ENCODE measurements around the gene PAN2.
A peak's percentile ranks its signal among the peaks of the same experiment; 100 is the strongest.
"Not testable (repeated sequence)": the region's sequence is repeated elsewhere in the genome, so short reads cannot be mapped to it uniquely, and the experiment has no call there.

PAN2 gene

DNA sequence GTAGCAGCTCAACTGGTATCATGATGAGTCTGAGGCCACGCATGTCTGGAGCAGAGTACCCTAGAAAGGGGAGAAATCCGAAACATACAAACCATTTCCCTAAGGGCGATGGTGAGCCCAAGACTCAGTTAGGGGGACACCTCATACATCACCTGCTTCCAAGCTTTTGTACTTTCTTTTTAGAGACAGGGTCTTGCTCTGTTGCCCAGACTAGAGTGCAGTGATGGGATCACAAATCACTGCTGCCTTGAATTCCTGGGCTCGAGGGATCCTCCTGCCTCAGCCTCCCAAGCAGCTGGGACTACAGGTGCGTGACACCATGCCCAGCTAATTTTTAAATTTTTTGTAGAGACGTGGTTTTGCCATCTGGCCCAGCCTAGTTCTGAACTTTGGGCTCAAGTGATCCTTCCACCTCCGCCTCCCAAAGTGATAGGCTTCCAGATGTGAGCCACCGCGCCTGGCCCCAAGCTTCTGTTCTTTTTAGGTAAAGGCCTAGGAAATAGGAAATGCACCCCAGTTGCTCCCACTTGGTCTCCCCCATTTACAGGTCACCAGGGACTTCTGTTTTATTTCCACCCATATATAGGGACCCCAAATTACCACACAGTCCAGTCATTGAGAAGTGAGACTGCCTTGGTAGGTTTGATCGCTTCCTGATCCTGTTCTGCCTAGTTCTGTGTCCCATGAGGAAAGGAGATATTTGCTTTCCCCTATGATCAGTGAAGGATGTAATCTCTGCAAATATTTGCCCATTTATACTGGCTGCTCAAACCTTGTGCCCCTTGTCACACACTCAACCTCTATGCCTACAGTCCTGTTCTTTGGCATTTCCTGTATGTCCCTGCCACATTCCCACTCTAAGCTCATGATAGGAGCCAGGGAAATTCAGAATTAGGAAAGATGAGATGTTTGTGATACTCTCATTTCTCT, 28.6 kb upstream of the PAN2 start, which contains the start of gene APOF:
Gene APOF (minus strand): TSS at position 728 of the 930 bp plus-strand sequence. CDS start 112 bp downstream, at position 616.
- TF ChIP-seq POU2F2 (IDR thresholded peaks at IDR 0.05; ENCODE audit: low read depth, low read length) (no peak), POLR2AphosphoS5 (IDR thresholded peaks at IDR 0.05; ENCODE audit: low read depth, low read length) (no peak), TAF1 (IDR thresholded peaks at IDR 0.05; ENCODE audit: low read depth, low read length) (no peak), SPI1 (IDR thresholded peaks at IDR 0.05; ENCODE audit: low read depth, low read length) (no peak), POLR2A (IDR thresholded peaks at IDR 0.05; ENCODE audit: low read depth, low read length) (no peak), PAX5 (IDR thresholded peaks at IDR 0.05; ENCODE audit: insufficient read depth, low read length, severe bottlenecking) (no peak)
- DNase-seq (ENCODE audit: insufficient read length, low spot score) (no peak), FAIRE-seq (no peak)

DNA sequence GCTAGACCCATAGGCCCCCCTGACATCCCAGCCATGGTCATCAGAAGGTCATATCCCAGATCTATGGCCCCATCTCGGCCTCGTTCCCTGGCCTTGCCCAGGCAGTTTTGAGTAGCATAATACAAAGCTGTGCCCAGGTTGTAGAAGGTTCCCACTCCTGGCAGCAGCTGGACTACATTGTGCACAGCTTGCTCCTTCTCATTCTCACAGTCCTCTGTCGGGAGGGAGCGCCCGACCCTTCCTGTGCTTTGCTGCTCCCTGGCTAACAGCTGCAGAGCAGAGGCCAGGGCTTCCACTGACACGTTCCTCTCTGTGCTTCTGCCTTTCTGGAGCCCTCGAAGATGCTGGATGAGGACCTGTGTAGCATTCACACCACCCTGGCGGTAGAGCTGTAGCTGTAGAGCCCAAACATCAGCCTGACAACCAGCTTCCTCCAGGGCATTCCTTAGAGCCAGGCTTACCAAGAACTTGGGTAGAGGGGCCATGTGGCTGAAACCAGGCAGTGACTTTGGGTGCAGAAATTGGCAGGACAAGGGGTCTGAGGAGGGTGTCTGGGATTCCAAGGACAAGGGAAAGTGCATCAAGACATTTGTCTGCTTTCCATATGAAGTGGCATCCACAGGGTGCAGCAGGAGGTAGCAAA, 27.8 kb upstream of the PAN2 start:
- no peak for TF ChIP-seq TAF1 (IDR thresholded peaks at IDR 0.05; ENCODE audit: low read depth, low read length)
- no peak for TF ChIP-seq PAX5 (IDR thresholded peaks at IDR 0.05; ENCODE audit: insufficient read depth, low read length, severe bottlenecking)
- no peak for TF ChIP-seq SPI1 (IDR thresholded peaks at IDR 0.05; ENCODE audit: low read depth, low read length)
- DNase-seq (ENCODE audit: insufficient read length, low spot score), result no peak
- FAIRE-seq, result no peak

DNA sequence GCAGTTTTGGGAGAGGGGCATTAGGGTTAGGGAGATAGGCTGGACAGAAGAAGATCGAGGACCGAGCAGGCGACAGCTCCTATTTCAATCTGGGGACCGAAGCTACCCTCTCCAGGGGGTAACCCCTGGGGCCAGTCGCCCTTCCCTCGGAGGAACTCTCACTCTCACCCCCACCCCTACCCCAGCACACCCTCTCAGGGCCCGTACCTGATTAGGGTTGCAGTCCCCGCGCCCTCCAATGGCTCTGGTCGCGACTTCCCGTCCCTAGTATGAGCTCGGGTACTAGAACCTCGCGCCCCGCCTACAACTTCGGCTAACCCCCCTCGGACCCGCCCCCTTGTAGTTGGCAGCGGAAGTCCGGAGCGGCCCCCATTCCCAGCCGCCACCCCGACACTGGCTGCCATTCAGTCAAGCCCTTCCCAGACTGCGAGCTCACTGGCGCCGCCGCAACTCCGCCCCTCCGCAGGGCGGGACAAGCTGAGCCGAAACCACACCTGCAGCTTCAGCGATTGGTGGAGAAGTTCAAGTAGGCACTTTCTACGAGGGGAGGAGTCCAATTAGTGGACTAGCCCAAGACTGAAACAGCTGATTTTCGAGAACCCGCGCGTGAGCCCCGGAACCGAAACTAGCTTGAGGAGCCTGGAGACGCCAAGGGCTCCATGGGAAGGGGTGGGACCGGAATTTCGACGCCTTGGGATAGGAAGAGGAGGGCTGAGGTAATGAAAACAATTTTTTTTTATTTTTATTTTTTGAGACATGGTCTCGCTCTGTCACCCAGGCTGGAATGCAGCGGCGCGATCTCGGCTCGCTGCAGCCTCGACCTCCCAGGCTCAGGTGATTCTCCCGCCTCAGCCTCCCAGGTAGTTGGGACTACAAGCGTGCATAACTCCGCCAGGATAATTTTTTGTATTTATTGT, 26.3 kb upstream of the PAN2 start, which contains the start of gene STAT2:
Gene STAT2 (minus strand): TSS at position 257 of the 917 bp plus-strand sequence. CDS start 3,536 bp downstream, outside the sequence.
- TF ChIP-seq POLR2AphosphoS5 (IDR thresholded peaks at IDR 0.05; ENCODE audit: low read depth, low read length), result peak; percentile 52; the same call in 1 of the 2 replicates
- TF ChIP-seq TAF1 (IDR thresholded peaks at IDR 0.05; ENCODE audit: low read depth, low read length), result peak; percentile 20; the same call in 1 of the 2 replicates
- peak; percentile 50; the same call in 1 of the 2 replicates for TF ChIP-seq SPI1 (IDR thresholded peaks at IDR 0.05; ENCODE audit: low read depth, low read length)
- TF ChIP-seq POU2F2 (IDR thresholded peaks at IDR 0.05; ENCODE audit: low read depth, low read length), result peak; percentile 8
- TF ChIP-seq POLR2A (IDR thresholded peaks at IDR 0.05; ENCODE audit: low read depth, low read length), result peak; percentile 82
- no peak for TF ChIP-seq PAX5 (IDR thresholded peaks at IDR 0.05; ENCODE audit: insufficient read depth, low read length, severe bottlenecking)

DNA sequence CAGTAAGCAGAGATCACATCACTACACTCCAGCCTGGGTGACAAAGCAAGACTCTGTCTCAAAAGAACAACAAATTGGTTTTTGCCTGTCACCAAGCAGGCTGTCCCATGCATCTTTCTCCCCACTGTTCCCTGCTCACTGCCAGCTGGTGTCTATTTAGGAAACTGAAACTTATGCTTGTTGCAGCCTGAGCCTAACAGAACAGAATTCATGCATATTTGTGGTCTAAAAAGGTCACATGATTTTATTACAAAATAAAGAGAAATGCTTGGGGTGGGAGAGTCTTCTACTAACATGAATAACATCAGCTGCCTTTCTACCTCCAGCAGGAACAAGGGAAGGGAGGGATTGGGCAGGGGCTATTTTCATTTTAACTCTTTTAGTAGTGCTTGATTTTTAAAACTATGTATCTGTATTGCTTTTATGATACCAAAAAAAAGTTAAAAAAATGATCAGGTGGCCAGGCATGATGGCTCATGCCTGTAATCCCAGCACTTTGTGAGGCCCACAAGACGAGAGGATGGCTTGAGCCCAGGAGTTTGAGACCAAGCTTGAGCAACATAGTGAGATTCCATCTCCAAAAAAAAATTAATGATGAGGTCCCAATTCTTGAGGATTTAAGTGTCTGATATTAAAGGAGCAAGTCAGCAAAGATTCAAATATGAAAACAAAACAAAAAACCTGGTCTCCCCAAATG, 25.2 kb upstream of the PAN2 start:
- DNase-seq (ENCODE audit: insufficient read length, low spot score), result no peak
- TF ChIP-seq POLR2AphosphoS5 (IDR thresholded peaks at IDR 0.05; ENCODE audit: low read depth, low read length) (no peak), PAX5 (IDR thresholded peaks at IDR 0.05; ENCODE audit: insufficient read depth, low read length, severe bottlenecking) (no peak), POLR2A (IDR thresholded peaks at IDR 0.05; ENCODE audit: low read depth, low read length) (no peak), SPI1 (IDR thresholded peaks at IDR 0.05; ENCODE audit: low read depth, low read length) (no peak), POU2F2 (IDR thresholded peaks at IDR 0.05; ENCODE audit: low read depth, low read length) (no peak), TAF1 (IDR thresholded peaks at IDR 0.05; ENCODE audit: low read depth, low read length) (no peak)
- FAIRE-seq, result no peak

More for the DNA sequence above, 26.3 kb upstream of the PAN2 start, which contains the start of gene STAT2:
- DNase-seq (ENCODE audit: insufficient read length, low spot score) (peak; percentile 84), FAIRE-seq (peak; percentile 98)

DNA sequence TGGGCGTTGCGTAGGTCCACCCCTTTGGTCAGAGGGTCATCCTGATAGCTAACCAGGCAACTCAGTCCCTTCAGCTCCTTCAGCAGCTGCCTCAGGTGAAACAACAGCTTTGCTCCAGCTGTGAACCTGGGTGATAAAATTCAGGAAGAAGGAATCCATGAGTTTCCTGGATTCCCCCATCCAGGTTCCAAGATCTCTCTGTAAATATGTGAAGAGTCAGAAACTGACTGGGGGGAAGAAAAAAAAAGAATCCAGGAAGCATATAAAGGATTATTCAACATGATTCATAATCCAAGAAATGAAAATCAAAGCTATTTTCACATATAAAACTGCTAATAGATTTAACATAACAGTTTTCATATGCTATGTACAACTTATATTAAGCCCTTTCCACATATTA, 17.5 kb upstream of the PAN2 start:
- FAIRE-seq, result no peak
- TF ChIP-seq POLR2AphosphoS5 (IDR thresholded peaks at IDR 0.05; ENCODE audit: low read depth, low read length) (no peak), POLR2A (IDR thresholded peaks at IDR 0.05; ENCODE audit: low read depth, low read length) (no peak), SPI1 (IDR thresholded peaks at IDR 0.05; ENCODE audit: low read depth, low read length) (no peak), PAX5 (IDR thresholded peaks at IDR 0.05; ENCODE audit: insufficient read depth, low read length, severe bottlenecking) (no peak), TAF1 (IDR thresholded peaks at IDR 0.05; ENCODE audit: low read depth, low read length) (no peak), POU2F2 (IDR thresholded peaks at IDR 0.05; ENCODE audit: low read depth, low read length) (no peak)
- DNase-seq (ENCODE audit: insufficient read length, low spot score), result no peak

DNA sequence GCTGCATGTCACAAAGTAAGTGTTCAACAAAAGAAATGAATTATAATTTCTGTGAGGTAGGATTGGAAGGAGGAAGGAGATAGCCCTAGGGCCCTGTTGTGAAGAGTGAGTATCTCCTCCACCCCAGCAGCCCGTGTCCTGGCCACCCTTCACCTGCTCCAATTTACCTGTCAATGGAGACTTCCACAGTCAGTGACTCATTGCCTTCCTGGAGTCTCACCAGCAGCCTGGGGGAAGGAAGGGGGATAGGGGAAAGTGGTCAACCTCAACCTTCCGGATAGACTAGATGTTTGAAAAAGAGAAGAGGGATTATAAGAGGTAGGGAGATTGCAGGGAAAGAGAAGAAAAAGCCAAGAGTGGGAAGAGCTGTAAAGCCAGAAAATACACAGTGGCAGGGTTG, 16.9 kb upstream of the PAN2 start:
- TF ChIP-seq TAF1 (IDR thresholded peaks at IDR 0.05; ENCODE audit: low read depth, low read length), result no peak
- TF ChIP-seq PAX5 (IDR thresholded peaks at IDR 0.05; ENCODE audit: insufficient read depth, low read length, severe bottlenecking), result no peak
- TF ChIP-seq POLR2AphosphoS5 (IDR thresholded peaks at IDR 0.05; ENCODE audit: low read depth, low read length), result no peak
- TF ChIP-seq SPI1 (IDR thresholded peaks at IDR 0.05; ENCODE audit: low read depth, low read length), result no peak
- FAIRE-seq (no peak), DNase-seq (ENCODE audit: insufficient read length, low spot score) (no peak)

DNA sequence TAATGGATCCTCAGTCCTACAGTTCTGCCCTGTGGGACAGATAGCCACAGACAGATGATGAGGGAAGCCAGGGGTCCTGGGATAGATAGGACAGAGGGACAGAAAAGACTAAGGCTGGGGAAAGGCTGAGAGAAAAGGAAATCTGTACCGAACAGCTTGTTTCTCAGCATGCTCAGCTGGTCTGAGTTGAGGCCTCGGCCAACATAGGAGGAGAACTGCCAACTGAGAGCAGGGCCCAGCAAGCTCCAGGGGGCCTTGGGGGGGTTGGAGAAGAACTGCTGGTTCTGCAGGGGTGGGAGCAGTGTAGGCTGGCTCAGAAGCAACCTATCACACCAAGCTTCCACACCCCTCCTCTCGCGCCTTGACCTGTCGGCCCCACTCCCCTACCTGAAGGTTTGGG, 15.0 kb upstream of the PAN2 start:
- no peak for TF ChIP-seq POLR2AphosphoS5 (IDR thresholded peaks at IDR 0.05; ENCODE audit: low read depth, low read length)
- no peak for TF ChIP-seq POU2F2 (IDR thresholded peaks at IDR 0.05; ENCODE audit: low read depth, low read length)
- TF ChIP-seq POLR2A (IDR thresholded peaks at IDR 0.05; ENCODE audit: low read depth, low read length), result no peak
- no peak for TF ChIP-seq SPI1 (IDR thresholded peaks at IDR 0.05; ENCODE audit: low read depth, low read length)
- TF ChIP-seq PAX5 (IDR thresholded peaks at IDR 0.05; ENCODE audit: insufficient read depth, low read length, severe bottlenecking), result no peak
- no peak for TF ChIP-seq TAF1 (IDR thresholded peaks at IDR 0.05; ENCODE audit: low read depth, low read length)
- FAIRE-seq (no peak), DNase-seq (ENCODE audit: insufficient read length, low spot score) (no peak)

DNA sequence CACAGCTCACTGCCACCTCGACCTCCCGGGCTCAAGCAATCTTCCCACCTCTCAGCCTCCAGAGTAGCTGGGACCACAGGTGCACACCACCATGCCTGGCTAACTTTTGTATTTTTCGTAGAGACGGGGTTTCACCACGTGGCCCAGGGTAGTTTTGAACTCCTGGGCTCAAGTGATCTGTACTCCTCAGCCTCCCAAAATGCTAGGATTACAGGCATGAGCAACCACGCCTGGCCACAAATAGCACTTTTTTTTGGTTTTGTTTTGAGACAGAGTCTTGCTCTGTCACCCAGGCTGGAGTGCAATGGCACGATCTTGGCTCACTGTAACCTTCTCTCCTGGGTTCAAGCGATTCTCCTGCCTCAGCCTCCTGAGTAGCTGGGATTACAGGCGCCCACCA, 13.5 kb upstream of the PAN2 start:
- FAIRE-seq; DNase-seq (ENCODE audit: insufficient read length, low spot score): not testable (repeated sequence)

Data from GM12891 (cell line).